Measurements from ENCODE around the gene UMAD1. TPM values are rescaled to one million over a fixed set of nuclear protein-coding genes. Genes with fewer than 3 reads are reported as not detected.

UMAD1 gene
- total RNA-seq, 4 donors from 2014 or later: 5.6 to 13.2 (median 12.1) TPM

- no peak for TF ChIP-seq CTCF (IDR thresholded peaks at IDR 0.05)
- DNase-seq (ENCODE audit: low spot score): no peak
These were observed 9.8 kb upstream of the UMAD1 start for GRCh38 chr7:7630626-7631329.

GRCh38 chr7:7639421-7639820, 1.1 kb upstream of the UMAD1 start:
- TF ChIP-seq CTCF (IDR thresholded peaks at IDR 0.05): no peak
- ATAC-seq (ENCODE audit: low FRiP score) (no peak), DNase-seq (ENCODE audit: low spot score) (no peak)

More at GRCh38 chr7:7630626-7631329, 9.8 kb upstream of the UMAD1 start:
- ATAC-seq (ENCODE audit: low FRiP score): no peak

- TF ChIP-seq CTCF (IDR thresholded peaks at IDR 0.05): no peak
- DNase-seq (ENCODE audit: low spot score) (no peak), ATAC-seq (ENCODE audit: low FRiP score) (no peak)
These were observed 718 bp upstream of the UMAD1 start for GRCh38 chr7:7639847-7640220.

GRCh38 chr7:7641129-7641663, 644 bp downstream of the UMAD1 start:
- ATAC-seq (ENCODE audit: low FRiP score): peak; percentile 18
- TF ChIP-seq CTCF (IDR thresholded peaks at IDR 0.05): no peak
- no peak for DNase-seq (ENCODE audit: low spot score)

- DNase-seq (ENCODE audit: low spot score) (no peak), ATAC-seq (ENCODE audit: low FRiP score) (no peak)
- TF ChIP-seq CTCF (IDR thresholded peaks at IDR 0.05): no peak
These were observed 1.5 kb downstream of the UMAD1 start for GRCh38 chr7:7642081-7642480.

GRCh38 chr7:7647495-7648036, 7.0 kb downstream of the UMAD1 start:
- DNase-seq (ENCODE audit: low spot score) (no peak), ATAC-seq (ENCODE audit: low FRiP score) (no peak)
- TF ChIP-seq CTCF (IDR thresholded peaks at IDR 0.05): no peak
